Mesothelial cell of epicardium (in vitro differentiated cells): ENCODE results near the gene RILPL2. TPM values are rescaled to one million over a fixed set of nuclear protein-coding genes. Genes with fewer than 3 reads are reported as not detected.
A peak's percentile ranks its signal among the peaks of the same experiment; 100 is the strongest.
"Not testable (repeated sequence)": the region's sequence is repeated elsewhere in the genome, so short reads cannot be mapped to it uniquely, and the experiment has no call there.

Experiments
- DNase-seq, 2 experiments: peaks; one replicate each; pipeline ENCODE4 v3.0.0; 2021; ENCODE audit warnings: low spot score in 2 of 2; ENCODE audit not compliant: unreplicated experiment in 2 of 2
- H3K27ac Mint-ChIP-seq: 2 replicates; pipeline ENCODE4 v1.8.0; 2021; ENCODE audit warnings: mixed read lengths
- H3K27me3 Mint-ChIP-seq: 2 replicates; pipeline ENCODE4 v1.8.0; 2021; ENCODE audit warnings: low read depth, mixed read lengths
- H3K36me3 Mint-ChIP-seq: 2 replicates; pipeline ENCODE4 v1.8.0; 2021; ENCODE audit warnings: mixed read lengths
- H3K4me1 Mint-ChIP-seq: 2 replicates; pipeline ENCODE4 v1.8.0; 2021; ENCODE audit warnings: mixed read lengths
- H3K4me3 Mint-ChIP-seq: 2 replicates; pipeline ENCODE4 v1.8.0; 2021; ENCODE audit warnings: mild to moderate bottlenecking, moderate library complexity, mixed read lengths
- H3K9me3 Mint-ChIP-seq: 2 replicates; pipeline ENCODE4 v1.8.0; 2021; ENCODE audit warnings: mixed read lengths
- total RNA-seq: library from RNA; stranded (reverse); gene quantifications from 3 replicates; pipeline ENCODE4 v1.2.1, GENCODE V29; 2021
- TF ChIP-seq, protein P1 (sequence below): fragments of 200-600 bp; sonication (generic); IDR thresholded peaks from one replicate; pipeline ENCODE4 v1.5.0; 2021; ENCODE audit warnings: antibody characterized with exemption; ENCODE audit not compliant: unreplicated experiment

The RILPL2 gene
- total RNA-seq, 1 donor from 2014 or later = 2.4 TPM

DNA sequence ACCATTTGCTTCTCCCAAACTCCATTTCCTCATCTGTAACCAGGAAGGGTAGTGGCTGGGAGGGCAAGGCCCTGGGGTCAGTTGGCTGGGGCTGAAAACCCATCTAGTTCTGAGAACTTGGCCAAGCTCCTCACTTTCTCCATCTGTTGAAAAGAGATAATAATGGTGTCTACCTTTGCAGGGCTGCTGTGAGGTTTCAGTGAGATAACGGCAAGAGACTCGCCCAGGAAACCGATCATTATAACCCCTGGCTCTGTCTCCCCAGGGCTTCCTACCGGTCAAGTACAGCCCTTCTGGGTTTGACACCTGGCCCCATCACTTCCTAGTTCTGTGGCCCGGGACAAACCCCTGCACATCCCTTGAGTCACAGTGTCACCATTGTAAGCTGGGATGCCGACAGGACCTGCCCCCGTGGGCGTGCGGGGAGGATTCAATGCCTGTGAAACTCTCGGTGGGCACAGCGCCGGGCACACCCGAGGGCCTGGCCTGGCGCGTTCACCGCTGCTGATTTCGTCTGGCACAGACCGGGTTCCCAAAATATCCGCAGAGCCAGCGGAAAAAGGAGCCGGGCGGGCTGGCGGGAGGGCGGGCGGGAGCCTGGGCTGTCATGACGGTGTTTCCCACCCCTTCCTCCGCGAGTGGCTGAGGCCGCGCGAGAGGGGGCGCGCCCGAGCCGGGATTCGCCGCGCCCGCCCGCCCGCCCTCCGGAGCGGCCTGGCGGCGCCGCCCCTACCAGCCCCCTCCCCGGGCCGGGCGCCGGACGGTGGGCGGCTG is 48.1 kb downstream of the RILPL2 start:
- DNase-seq = peak; percentile 58 to 77
- no peaks in the 10 kb centered on the region for H3K9me3 Mint-ChIP-seq
- peaks cover 6% of the 10 kb centered on the region for H3K36me3 Mint-ChIP-seq
- TF ChIP-seq, protein P1, sequence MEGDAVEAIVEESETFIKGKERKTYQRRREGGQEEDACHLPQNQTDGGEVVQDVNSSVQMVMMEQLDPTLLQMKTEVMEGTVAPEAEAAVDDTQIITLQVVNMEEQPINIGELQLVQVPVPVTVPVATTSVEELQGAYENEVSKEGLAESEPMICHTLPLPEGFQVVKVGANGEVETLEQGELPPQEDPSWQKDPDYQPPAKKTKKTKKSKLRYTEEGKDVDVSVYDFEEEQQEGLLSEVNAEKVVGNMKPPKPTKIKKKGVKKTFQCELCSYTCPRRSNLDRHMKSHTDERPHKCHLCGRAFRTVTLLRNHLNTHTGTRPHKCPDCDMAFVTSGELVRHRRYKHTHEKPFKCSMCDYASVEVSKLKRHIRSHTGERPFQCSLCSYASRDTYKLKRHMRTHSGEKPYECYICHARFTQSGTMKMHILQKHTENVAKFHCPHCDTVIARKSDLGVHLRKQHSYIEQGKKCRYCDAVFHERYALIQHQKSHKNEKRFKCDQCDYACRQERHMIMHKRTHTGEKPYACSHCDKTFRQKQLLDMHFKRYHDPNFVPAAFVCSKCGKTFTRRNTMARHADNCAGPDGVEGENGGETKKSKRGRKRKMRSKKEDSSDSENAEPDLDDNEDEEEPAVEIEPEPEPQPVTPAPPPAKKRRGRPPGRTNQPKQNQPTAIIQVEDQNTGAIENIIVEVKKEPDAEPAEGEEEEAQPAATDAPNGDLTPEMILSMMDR = no peak
- no peaks in the 10 kb centered on the region for H3K27me3 Mint-ChIP-seq
- H3K4me3 Mint-ChIP-seq = peak overlapping the region; percentile 82
- peak overlapping the region; percentile 86 for H3K27ac Mint-ChIP-seq
- H3K4me1 Mint-ChIP-seq = peaks cover 29% of the 10 kb centered on the region

DNA sequence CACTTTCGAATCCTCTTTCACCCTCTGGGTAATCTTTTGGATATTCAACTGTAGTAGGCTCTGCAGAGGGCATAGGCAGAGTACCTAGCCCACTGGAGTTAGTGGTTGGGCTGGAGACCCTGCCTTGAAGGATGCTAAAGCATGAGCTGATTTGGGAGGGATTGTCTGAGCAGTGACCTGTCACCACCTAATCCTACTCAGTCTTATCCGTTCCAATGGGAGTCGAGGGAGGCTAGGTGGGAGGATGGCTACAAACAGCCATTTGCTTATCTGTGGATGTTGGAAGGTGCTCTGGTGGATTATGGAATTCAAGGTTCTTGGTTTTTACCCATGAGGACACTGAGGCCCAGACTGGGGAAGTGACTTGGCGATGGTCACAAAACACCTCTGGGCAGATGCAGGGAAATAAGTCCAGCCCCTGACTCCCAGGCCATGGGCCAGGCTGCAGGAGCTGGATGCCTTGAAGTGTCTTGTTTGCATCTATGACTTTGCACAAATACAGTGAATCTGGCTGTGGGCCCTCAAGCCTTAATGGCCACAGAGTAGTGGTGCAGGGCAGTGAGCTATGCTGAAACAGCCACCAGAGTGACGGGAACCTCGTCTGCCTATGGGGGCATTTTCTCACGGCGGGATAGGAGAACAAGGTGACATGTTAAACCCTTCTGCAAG is 48.8 kb downstream of the RILPL2 start:
- Mint-ChIP-seq H3K27me3 (no peaks in the 10 kb centered on the region), H3K36me3 (peaks cover 1% of the 10 kb centered on the region), H3K27ac (peak overlapping the region; percentile 86), H3K9me3 (no peaks in the 10 kb centered on the region), H3K4me1 (peaks cover 29% of the 10 kb centered on the region), H3K4me3 (peak overlapping the region; percentile 82)
- TF ChIP-seq, protein P1 = no peak
- no peak for DNase-seq

DNA sequence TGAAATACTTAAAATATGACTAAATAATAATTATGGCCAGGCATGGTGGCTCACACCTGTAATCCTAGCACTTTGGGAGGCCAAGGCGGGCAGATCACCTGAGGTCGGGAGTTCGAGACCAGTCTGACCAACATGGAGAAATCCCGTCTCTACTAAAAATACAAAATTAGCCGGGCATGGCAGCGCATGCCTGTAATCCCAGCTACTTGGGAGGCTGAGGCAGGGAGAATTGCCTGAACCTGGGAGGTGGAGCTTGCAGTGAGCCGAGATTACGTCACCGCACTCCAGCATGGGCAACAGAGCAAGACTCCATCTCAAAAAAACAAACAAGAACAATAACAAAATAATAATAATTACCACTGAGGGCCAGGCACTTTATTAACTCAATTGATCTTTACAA is 50.9 kb downstream of the RILPL2 start:
- peaks cover 23% of the 10 kb centered on the region for H3K4me1 Mint-ChIP-seq
- DNase-seq, H3K9me3 Mint-ChIP-seq, H3K36me3 Mint-ChIP-seq, H3K27me3 Mint-ChIP-seq, H3K4me3 Mint-ChIP-seq, H3K27ac Mint-ChIP-seq: not testable (repeated sequence)

DNA sequence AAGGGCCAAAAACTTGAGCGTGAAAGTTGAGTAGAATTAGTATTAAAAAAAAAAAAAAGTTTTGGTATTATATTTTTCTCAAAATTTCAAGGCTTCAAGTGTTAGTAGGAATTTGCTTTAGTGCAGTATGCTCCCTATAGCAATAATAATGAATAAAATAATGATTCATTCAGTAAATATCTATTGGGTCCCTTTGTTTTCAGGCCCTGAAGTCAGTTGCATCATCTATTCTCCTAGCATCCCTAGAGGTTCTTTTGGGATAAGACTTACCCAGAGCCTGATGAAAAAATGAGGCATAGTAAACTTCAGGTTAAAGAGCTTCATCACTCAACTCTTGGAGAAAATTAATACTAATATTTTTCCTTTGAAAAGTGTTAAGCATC is 51.5 kb downstream of the RILPL2 start:
- H3K9me3 Mint-ChIP-seq = no peaks in the 10 kb centered on the region
- no peak overlapping the region for H3K27ac Mint-ChIP-seq
- no peaks in the 10 kb centered on the region for H3K36me3 Mint-ChIP-seq
- H3K27me3 Mint-ChIP-seq = no peaks in the 10 kb centered on the region
- no peak for DNase-seq
- peak overlapping the region; percentile 81 for H3K4me3 Mint-ChIP-seq
- H3K4me1 Mint-ChIP-seq = peaks cover 18% of the 10 kb centered on the region
- TF ChIP-seq, protein P1 = no peak

DNA sequence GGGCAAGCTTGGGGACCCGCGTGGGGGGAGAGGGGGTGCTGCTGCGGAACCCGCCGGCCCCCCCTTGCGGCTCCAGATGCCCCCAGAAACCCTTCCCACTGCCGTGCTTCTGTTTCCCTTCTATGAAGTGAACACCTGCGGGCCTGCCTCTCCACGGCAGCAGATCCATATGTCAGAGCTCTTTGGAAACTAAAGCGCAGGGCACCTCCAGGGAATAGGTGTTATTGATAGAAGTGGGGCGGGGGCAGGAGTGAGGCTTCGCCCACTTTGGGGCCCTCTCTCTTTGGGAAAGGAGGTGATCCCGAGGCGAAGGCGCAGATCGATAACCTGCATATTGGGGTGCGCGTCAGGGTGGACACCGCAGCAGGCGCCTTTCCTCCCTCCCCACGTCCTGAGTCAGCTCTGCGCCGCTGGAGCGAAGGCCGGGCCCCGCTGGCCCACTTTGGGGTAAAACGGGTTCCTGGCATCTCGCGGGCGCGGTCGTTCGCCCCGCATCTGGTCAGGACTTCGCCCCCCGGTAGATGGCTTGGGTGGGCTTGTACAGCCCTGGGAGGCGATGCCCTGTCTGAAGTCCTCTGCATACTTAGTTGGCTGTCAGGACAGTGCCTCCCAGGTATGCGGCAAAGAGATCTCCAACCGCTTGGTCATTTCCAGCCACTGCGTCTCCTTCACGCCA is 52.0 kb downstream of the RILPL2 start:
- peak in 1 of 2 experiments; percentile 53 for DNase-seq
- Mint-ChIP-seq H3K36me3 (no peaks in the 10 kb centered on the region), H3K4me1 (peaks cover 16% of the 10 kb centered on the region), H3K4me3 (peak overlapping the region; percentile 81), H3K27me3 (no peaks in the 10 kb centered on the region), H3K9me3 (no peaks in the 10 kb centered on the region), H3K27ac (peak overlapping the region; percentile 64)
- TF ChIP-seq, protein P1 = no peak

DNA sequence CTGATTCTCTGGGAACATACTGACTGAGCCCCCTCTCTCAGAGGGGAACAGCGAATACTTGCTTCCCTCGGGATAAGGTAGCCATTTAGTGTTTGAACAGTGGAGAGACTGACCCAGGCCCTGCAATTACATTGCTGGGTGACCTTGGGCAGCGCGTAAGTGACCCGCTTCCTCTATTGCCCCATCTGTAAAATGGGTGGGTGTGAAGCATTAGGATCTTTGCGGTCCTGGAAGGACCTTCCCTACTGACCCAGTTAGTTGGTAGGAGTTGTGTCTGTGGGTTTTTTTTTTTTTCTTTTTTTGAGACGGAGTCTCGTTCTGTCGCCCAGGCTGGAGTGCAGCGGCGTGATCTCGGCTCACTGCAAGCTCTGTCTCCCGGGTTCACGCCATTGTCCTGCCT is 53.8 kb downstream of the RILPL2 start:
- peak overlapping the region; percentile 52 for H3K4me3 Mint-ChIP-seq
- H3K9me3 Mint-ChIP-seq = no peaks in the 10 kb centered on the region
- H3K4me1 Mint-ChIP-seq = peaks cover 9% of the 10 kb centered on the region
- no peak overlapping the region for H3K27ac Mint-ChIP-seq
- no peak for DNase-seq
- H3K36me3 Mint-ChIP-seq = no peaks in the 10 kb centered on the region
- TF ChIP-seq, protein P1 = no peak
- H3K27me3 Mint-ChIP-seq = no peaks in the 10 kb centered on the region
